Non-pigmented ciliary epithelial cell (primary cell): ENCODE data around the gene KIF13A.
"Not testable (repeated sequence)": the region's sequence is repeated elsewhere in the genome, so short reads cannot be mapped to it uniquely, and the experiment has no call there.

Source experiments
- DNase-seq: peaks from one replicate; pipeline ENCODE4 v3.0.0-alpha.2; 2010; ENCODE audit warnings: low read depth

Gene KIF13A

GRCh38 chr6:17932330-17932852 lies 55.0 kb downstream of the KIF13A start:
- DNase-seq, result peak; percentile 90

- no peak for DNase-seq
These were observed 56.2 kb downstream of the KIF13A start for GRCh38 chr6:17931227-17931626.

- no peak for DNase-seq
These were observed 57.0 kb downstream of the KIF13A start for GRCh38 chr6:17930321-17930993.

- DNase-seq, result no peak
These were observed 58.7 kb downstream of the KIF13A start for GRCh38 chr6:17928514-17929430.

- DNase-seq, result no peak
These were observed 59.7 kb downstream of the KIF13A start for GRCh38 chr6:17927705-17928104.

- no peak for DNase-seq
These were observed 64.0 kb downstream of the KIF13A start for GRCh38 chr6:17923401-17923863.

GRCh38 chr6:17921454-17921853 lies 66.0 kb downstream of the KIF13A start:
- no peak for DNase-seq

- DNase-seq, result no peak
These were observed 67.9 kb downstream of the KIF13A start for GRCh38 chr6:17919496-17919895.

GRCh38 chr6:17917837-17918763 lies 69.3 kb downstream of the KIF13A start:
- DNase-seq, result no peak

GRCh38 chr6:17914651-17915050 lies 72.8 kb downstream of the KIF13A start:
- DNase-seq, result no peak

GRCh38 chr6:17912521-17912920 lies 74.9 kb downstream of the KIF13A start:
- no peak for DNase-seq

GRCh38 chr6:17911656-17912055 lies 75.8 kb downstream of the KIF13A start:
- DNase-seq, result not testable (repeated sequence)

- DNase-seq, result no peak
These were observed 77.2 kb downstream of the KIF13A start for GRCh38 chr6:17910189-17910588.

- no peak for DNase-seq
These were observed 78.6 kb downstream of the KIF13A start for GRCh38 chr6:17908831-17909230.

- DNase-seq, result peak; percentile 95
These were observed 79.8 kb downstream of the KIF13A start for GRCh38 chr6:17907406-17908229.

- peak; percentile 43 for DNase-seq
These were observed 81.5 kb downstream of the KIF13A start for GRCh38 chr6:17905611-17906592.

- DNase-seq, result no peak
These were observed 82.8 kb downstream of the KIF13A start for GRCh38 chr6:17904491-17905120.

- no peak for DNase-seq
These were observed 84.5 kb downstream of the KIF13A start for GRCh38 chr6:17902974-17903373.

- no peak for DNase-seq
These were observed 85.9 kb downstream of the KIF13A start for GRCh38 chr6:17901493-17901892.
